Activated T-cell treated with anti-CD3 and anti-CD28 coated beads for 24 hours (primary cell): ENCODE results near the gene RRBP1.
"Not testable (repeated sequence)": the region's sequence is repeated elsewhere in the genome, so short reads cannot be mapped to it uniquely, and the experiment has no call there.

Experiments
- DNase-seq: peaks from one replicate; pipeline ENCODE4 v3.0.0-alpha.2; 2020; ENCODE audit warnings: low read depth

RRBP1 gene

GRCh38 chr20:17662333-17663039, 19.6 kb downstream of the RRBP1 start:
- no peak for DNase-seq

- DNase-seq = no peak
These were observed 20.8 kb downstream of the RRBP1 start for GRCh38 chr20:17661121-17661744.

- DNase-seq = no peak
These were observed 21.4 kb downstream of the RRBP1 start for GRCh38 chr20:17660667-17661066.

GRCh38 chr20:17659801-17660200, 22.2 kb downstream of the RRBP1 start:
- DNase-seq = no peak

- not testable (repeated sequence) for DNase-seq
These were observed 22.7 kb downstream of the RRBP1 start for GRCh38 chr20:17659344-17659743.

- no peak for DNase-seq
These were observed 23.4 kb downstream of the RRBP1 start for GRCh38 chr20:17658648-17658993.

GRCh38 chr20:17657898-17658647, 24.0 kb downstream of the RRBP1 start:
- DNase-seq = no peak

GRCh38 chr20:17657079-17657825, 24.8 kb downstream of the RRBP1 start:
- no peak for DNase-seq

- DNase-seq = no peak
These were observed 26.1 kb downstream of the RRBP1 start for GRCh38 chr20:17655865-17656479.

- no peak for DNase-seq
These were observed 26.8 kb downstream of the RRBP1 start for GRCh38 chr20:17655286-17655651.

GRCh38 chr20:17654649-17655285, 27.3 kb downstream of the RRBP1 start:
- no peak for DNase-seq

GRCh38 chr20:17653835-17654648, 28.0 kb downstream of the RRBP1 start:
- DNase-seq = no peak

GRCh38 chr20:17652411-17652810, 29.6 kb downstream of the RRBP1 start:
- DNase-seq = no peak

GRCh38 chr20:17651760-17652388, 30.2 kb downstream of the RRBP1 start:
- no peak for DNase-seq

GRCh38 chr20:17651129-17651759, 30.8 kb downstream of the RRBP1 start:
- DNase-seq = no peak

GRCh38 chr20:17650301-17651128, 31.5 kb downstream of the RRBP1 start:
- no peak for DNase-seq

- DNase-seq = no peak
These were observed 33.0 kb downstream of the RRBP1 start for GRCh38 chr20:17648791-17649730.

GRCh38 chr20:17648315-17648646, 33.8 kb downstream of the RRBP1 start:
- no peak for DNase-seq
